ENCODE measurements around the gene CERS2.

DNA sequence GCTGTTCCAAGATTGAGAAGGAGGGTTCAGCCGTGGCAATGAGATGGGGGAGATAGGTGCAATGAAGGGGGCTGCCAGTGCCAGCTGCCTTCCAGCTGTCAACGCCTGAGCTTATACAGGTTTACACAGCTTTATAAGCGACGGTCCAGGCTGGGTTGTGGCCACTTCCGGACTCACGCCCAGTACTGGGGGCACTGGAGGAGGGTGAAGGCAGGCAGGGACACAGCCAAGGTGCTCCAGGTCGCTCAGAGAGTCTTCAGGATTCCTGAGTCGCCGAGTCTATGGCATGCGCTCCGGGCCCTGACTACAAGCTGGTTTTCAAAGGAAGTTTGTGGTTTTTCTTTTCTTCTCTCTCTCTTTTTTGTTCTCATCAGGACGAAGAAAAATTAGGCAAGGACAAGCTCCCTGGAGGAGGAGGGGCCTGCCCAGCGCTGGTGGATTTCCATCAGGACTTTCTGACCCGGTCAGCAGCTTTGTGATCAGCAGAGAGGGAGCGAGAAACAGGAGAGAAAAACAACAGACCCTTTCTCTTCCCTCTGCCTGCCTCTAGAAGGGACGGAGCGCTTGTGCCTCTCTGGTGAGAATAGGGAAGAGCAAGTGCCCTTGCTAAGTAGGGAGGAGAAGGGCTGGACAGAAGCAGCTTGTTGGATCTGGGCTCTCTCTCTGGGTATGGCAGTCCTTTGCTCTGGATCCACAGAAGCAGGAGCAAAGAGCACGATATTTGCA lies 31.9 kb upstream of the CERS2 start, which contains the start of gene MINDY1:
- no peak for TF ChIP-seq PPARG (CRISPR knock-in tag; conservative IDR thresholded peaks at IDR 0.05)
- no peak for TF ChIP-seq NCOA2 (CRISPR knock-in tag; IDR thresholded peaks at IDR 0.05)
- TF ChIP-seq, protein P1, sequence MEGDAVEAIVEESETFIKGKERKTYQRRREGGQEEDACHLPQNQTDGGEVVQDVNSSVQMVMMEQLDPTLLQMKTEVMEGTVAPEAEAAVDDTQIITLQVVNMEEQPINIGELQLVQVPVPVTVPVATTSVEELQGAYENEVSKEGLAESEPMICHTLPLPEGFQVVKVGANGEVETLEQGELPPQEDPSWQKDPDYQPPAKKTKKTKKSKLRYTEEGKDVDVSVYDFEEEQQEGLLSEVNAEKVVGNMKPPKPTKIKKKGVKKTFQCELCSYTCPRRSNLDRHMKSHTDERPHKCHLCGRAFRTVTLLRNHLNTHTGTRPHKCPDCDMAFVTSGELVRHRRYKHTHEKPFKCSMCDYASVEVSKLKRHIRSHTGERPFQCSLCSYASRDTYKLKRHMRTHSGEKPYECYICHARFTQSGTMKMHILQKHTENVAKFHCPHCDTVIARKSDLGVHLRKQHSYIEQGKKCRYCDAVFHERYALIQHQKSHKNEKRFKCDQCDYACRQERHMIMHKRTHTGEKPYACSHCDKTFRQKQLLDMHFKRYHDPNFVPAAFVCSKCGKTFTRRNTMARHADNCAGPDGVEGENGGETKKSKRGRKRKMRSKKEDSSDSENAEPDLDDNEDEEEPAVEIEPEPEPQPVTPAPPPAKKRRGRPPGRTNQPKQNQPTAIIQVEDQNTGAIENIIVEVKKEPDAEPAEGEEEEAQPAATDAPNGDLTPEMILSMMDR (CRISPR knock-in tag; IDR thresholded peaks at IDR 0.05) = peak; percentile 72
- TF ChIP-seq ZSCAN20 (CRISPR knock-in tag; IDR thresholded peaks at IDR 0.05; ENCODE audit: borderline replicate concordance) = no peak
- TF ChIP-seq KLF15 (CRISPR knock-in tag; IDR thresholded peaks at IDR 0.05; ENCODE audit: borderline replicate concordance) = no peak
- no peak for TF ChIP-seq SP1 (IDR thresholded peaks at IDR 0.05)
- TF ChIP-seq SP1 (CRISPR knock-in tag; IDR thresholded peaks at IDR 0.05) = no peak
- no peak for TF ChIP-seq SMARCC2 (IDR thresholded peaks at IDR 0.05)
- no peak for TF ChIP-seq CCDC6 (CRISPR knock-in tag; IDR thresholded peaks at IDR 0.05)
- TF ChIP-seq JUNB (CRISPR knock-in tag; IDR thresholded peaks at IDR 0.05; ENCODE audit: borderline replicate concordance) = no peak
- no peak for TF ChIP-seq HNRNPUL1 (IDR thresholded peaks at IDR 0.05; ENCODE audit: low read depth, low read length)
